GM12878 (cell line): ENCODE data around the gene ERC2. TPM values are rescaled to one million over a fixed set of nuclear protein-coding genes. Genes with fewer than 3 reads are reported as not detected.

Experiments used
- BCL11A ChIP-seq: IDR thresholded peaks from 2 replicates; pipeline ENCODE4 v1.6.1; 2011; ENCODE audit warnings: low read depth, low read length
- BRCA1 ChIP-seq: IDR thresholded peaks from 2 replicates; pipeline ENCODE4 v1.6.1; 2011; ENCODE audit warnings: low read depth, low read length, improper control_type of control experiment
- KAT2A ChIP-seq: conservative IDR thresholded peaks from 2 replicates; pipeline ENCODE4 v1.6.1; 2011; ENCODE audit warnings: low read depth, low read length; ENCODE audit not compliant: control insufficient read depth
- ZNF217 ChIP-seq: fragments of 450-650 bp; IDR thresholded peaks from 2 replicates; pipeline ENCODE4 v1.6.1; 2017; ENCODE audit warnings: antibody characterized with exemption, mild to moderate bottlenecking
- polyA plus RNA-seq, 11 experiments: library from polyadenylated mRNA; depleted of rRNA in 4 of 11; unstranded in 6 of 11; stranded (reverse) in 5 of 11; fragments of >200 nt; fragmentation: Nextera tagmentation in 4 of 11; fragmentation: Illumina TruSeq in 1 of 11; extraction: Ambion mirVana in 4 of 11; extraction: Trizol in 1 of 11; gene quantifications; 1 replicate in 1 of 11; 2 replicates in 10 of 11; pipeline versions ENCODE4 v1.2.1 to v1.2.3, GENCODE V29; 2011 to 2016; ENCODE audit warnings: inconsistent platforms in 2 of 11, missing spikeins in 2 of 11, low read depth in 1 of 11
- total RNA-seq, 4 experiments: library from RNA; depleted of rRNA in 3 of 4; stranded (reverse); fragments of >200 nt in 3 of 4; fragmentation: Illumina TruSeq in 1 of 4; extraction: Trizol in 1 of 4; gene quantifications; 2 replicates each; pipeline versions ENCODE4 v1.2.1 to v1.2.3, GENCODE V29; 2013 to 2021
- TF ChIP-seq, protein P1 (sequence below): fragments of 450-650 bp; IDR thresholded peaks from 2 replicates; pipeline ENCODE4 v1.6.1; 2017; ENCODE audit warnings: mild to moderate bottlenecking, low read depth, inconsistent platforms; ENCODE audit not compliant: poor library complexity, severe bottlenecking
- TF ChIP-seq, protein P2 (sequence below), 3 experiments: IDR thresholded peaks in 2 of 3; conservative IDR thresholded peaks in 1 of 3; 2 replicates each; pipeline ENCODE4 v1.5.1; 2011; ENCODE audit warnings: low read depth in 3 of 3, low read length in 3 of 3, mild to moderate bottlenecking in 3 of 3, control low read depth in 2 of 3, moderate library complexity in 2 of 3, inconsistent platforms in 1 of 3, mixed read lengths in 1 of 3; ENCODE audit not compliant: control insufficient read depth in 2 of 3, insufficient read depth in 1 of 3; ENCODE audit errors: extremely low read depth in 1 of 3
- TF ChIP-seq, protein P3 (sequence below): fragments of 450-650 bp; IDR thresholded peaks from 2 replicates; pipeline ENCODE4 v1.6.1; 2017; ENCODE audit warnings: mild to moderate bottlenecking, moderate library complexity

The ERC2 gene
- total and polyA plus RNA-seq, 10 of the 15 experiments (the other 5 are each of a cell fraction or from before 2014, with no cell fraction given): 0.06 to 1.4 (median 0.12) TPM; not detected in 3

DNA sequence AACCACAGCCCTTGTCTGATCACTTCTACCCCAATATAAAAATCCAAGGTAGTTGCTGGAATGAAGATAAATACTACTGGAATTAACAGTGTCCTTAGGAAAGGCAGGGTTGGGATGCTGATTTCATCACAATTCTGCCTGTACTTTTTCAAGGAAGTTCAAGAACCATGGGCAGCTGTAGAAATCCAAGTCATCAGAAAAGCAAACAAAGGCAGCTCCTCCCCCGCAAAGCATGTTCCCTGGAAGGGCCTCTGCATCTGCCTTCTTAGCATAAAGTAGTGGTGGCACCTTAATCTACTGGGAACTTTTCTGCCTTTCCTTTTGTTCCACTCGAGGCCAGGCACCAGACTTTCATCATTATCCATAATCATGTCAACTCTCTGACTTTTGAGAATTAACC, 54.4 kb downstream of the ERC2 start (continued):
- TF ChIP-seq, protein P1, sequence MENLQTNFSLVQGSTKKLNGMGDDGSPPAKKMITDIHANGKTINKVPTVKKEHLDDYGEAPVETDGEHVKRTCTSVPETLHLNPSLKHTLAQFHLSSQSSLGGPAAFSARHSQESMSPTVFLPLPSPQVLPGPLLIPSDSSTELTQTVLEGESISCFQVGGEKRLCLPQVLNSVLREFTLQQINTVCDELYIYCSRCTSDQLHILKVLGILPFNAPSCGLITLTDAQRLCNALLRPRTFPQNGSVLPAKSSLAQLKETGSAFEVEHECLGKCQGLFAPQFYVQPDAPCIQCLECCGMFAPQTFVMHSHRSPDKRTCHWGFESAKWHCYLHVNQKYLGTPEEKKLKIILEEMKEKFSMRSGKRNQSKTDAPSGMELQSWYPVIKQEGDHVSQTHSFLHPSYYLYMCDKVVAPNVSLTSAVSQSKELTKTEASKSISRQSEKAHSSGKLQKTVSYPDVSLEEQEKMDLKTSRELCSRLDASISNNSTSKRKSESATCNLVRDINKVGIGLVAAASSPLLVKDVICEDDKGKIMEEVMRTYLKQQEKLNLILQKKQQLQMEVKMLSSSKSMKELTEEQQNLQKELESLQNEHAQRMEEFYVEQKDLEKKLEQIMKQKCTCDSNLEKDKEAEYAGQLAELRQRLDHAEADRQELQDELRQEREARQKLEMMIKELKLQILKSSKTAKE: no peak
- TF ChIP-seq BRCA1 (no peak), KAT2A (no peak), BCL11A (no peak), ZNF217 (no peak)
- TF ChIP-seq, protein P2, sequence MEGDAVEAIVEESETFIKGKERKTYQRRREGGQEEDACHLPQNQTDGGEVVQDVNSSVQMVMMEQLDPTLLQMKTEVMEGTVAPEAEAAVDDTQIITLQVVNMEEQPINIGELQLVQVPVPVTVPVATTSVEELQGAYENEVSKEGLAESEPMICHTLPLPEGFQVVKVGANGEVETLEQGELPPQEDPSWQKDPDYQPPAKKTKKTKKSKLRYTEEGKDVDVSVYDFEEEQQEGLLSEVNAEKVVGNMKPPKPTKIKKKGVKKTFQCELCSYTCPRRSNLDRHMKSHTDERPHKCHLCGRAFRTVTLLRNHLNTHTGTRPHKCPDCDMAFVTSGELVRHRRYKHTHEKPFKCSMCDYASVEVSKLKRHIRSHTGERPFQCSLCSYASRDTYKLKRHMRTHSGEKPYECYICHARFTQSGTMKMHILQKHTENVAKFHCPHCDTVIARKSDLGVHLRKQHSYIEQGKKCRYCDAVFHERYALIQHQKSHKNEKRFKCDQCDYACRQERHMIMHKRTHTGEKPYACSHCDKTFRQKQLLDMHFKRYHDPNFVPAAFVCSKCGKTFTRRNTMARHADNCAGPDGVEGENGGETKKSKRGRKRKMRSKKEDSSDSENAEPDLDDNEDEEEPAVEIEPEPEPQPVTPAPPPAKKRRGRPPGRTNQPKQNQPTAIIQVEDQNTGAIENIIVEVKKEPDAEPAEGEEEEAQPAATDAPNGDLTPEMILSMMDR (IDR thresholded peaks at IDR 0.05 in 2 of 3, conservative IDR thresholded peaks at IDR 0.05 in 1 of 3; ENCODE audit: control insufficient read depth in 2 of 3, extremely low read depth in 1 of 3, insufficient read depth in 1 of 3, low read depth in 3 of 3, low read length in 3 of 3): no peak
- TF ChIP-seq, protein P3, sequence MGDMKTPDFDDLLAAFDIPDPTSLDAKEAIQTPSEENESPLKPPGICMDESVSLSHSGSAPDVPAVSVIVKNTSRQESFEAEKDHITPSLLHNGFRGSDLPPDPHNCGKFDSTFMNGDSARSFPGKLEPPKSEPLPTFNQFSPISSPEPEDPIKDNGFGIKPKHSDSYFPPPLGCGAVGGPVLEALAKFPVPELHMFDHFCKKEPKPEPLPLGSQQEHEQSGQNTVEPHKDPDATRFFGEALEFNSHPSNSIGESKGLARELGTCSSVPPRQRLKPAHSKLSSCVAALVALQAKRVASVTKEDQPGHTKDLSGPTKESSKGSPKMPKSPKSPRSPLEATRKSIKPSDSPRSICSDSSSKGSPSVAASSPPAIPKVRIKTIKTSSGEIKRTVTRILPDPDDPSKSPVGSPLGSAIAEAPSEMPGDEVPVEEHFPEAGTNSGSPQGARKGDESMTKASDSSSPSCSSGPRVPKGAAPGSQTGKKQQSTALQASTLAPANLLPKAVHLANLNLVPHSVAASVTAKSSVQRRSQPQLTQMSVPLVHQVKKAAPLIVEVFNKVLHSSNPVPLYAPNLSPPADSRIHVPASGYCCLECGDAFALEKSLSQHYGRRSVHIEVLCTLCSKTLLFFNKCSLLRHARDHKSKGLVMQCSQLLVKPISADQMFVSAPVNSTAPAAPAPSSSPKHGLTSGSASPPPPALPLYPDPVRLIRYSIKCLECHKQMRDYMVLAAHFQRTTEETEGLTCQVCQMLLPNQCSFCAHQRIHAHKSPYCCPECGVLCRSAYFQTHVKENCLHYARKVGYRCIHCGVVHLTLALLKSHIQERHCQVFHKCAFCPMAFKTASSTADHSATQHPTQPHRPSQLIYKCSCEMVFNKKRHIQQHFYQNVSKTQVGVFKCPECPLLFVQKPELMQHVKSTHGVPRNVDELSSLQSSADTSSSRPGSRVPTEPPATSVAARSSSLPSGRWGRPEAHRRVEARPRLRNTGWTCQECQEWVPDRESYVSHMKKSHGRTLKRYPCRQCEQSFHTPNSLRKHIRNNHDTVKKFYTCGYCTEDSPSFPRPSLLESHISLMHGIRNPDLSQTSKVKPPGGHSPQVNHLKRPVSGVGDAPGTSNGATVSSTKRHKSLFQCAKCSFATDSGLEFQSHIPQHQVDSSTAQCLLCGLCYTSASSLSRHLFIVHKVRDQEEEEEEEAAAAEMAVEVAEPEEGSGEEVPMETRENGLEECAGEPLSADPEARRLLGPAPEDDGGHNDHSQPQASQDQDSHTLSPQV: no peak
